Measurements from ENCODE around the gene KDM4B. TPM values are rescaled to one million over a fixed set of nuclear protein-coding genes. Genes with fewer than 3 reads are reported as not detected.
"Not testable (repeated sequence)": the region's sequence is repeated elsewhere in the genome, so short reads cannot be mapped to it uniquely, and the experiment has no call there.

The KDM4B gene
- total RNA-seq, 2 donors from 2014 or later, result 31.3 to 37.1 TPM

- ATAC-seq (replicated peaks in 1 of 2) (no peak), DNase-seq (peak; percentile 23 to 40)
- Mint-ChIP-seq H3K4me3 (peak overlapping the region; percentile 97), H3K27me3 (ENCODE audit: low read depth) (no peaks in the 10 kb centered on the region), H3K4me1 (ENCODE audit: low read depth) (peaks cover 56% of the 10 kb centered on the region), H3K36me3 (ENCODE audit: insufficient read depth in 2 of 2) (peaks cover 0 to 4% of the 10 kb centered on the region in 2 donors), H3K27ac (peak overlapping the region; percentile 12), H3K9me3 (no peaks in the 10 kb centered on the region)
These were observed 2.5 kb downstream of the KDM4B start for GRCh38 chr19:4971424-4971793.

- Mint-ChIP-seq H3K27me3 (ENCODE audit: low read depth) (no peaks in the 10 kb centered on the region), H3K4me1 (ENCODE audit: low read depth) (peaks cover 56% of the 10 kb centered on the region), H3K9me3 (no peaks in the 10 kb centered on the region), H3K4me3 (peak overlapping the region; percentile 36 to 97), H3K36me3 (ENCODE audit: insufficient read depth in 2 of 2) (peaks cover 0 to 4% of the 10 kb centered on the region in 2 donors), H3K27ac (no peak overlapping the region)
- ATAC-seq (replicated peaks in 1 of 2) (no peak), DNase-seq (no peak)
These were observed 3.0 kb downstream of the KDM4B start for GRCh38 chr19:4971816-4972495.

DNA sequence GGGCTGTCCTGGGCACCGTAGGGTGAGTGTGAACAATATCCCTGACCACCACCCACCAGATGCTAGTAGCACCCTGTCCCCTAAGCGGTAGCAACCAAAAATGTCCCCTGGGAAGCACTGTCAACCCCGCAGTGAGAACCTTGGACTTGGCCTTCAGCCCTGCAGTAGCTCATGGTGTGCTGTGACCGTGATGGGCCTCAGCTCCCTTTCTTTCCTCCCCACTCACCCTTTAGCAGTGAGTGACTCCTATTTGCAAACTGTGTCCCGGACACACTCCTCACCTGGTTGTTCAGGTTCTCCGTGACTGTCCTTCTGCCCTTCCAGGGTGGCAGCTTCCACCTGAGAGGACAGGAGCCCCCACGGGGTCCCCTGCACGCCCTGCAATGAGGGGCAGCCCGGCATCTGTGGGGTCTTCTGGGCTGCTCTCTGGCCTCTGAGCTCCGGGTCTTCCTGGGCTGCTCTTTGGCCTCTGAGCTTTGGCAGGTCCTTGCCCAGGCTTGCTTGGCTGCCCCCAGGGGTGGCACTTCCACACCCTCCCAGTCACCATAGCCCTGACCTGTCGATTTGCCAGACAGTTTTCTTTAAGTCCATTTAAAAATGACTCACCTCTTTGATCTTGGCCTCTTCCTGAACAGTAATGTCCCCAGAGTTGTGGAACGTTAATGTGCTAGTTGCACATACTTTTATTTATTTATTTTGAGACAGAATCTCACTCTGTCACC lies 3.8 kb downstream of the KDM4B start:
- no peak for ATAC-seq (replicated peaks in 1 of 2)
- Mint-ChIP-seq H3K4me1 (ENCODE audit: low read depth) (peaks cover 52% of the 10 kb centered on the region), H3K36me3 (ENCODE audit: insufficient read depth in 2 of 2) (peaks cover 0 to 5% of the 10 kb centered on the region in 2 donors), H3K27me3 (ENCODE audit: low read depth) (no peaks in the 10 kb centered on the region), H3K4me3 (peak overlapping the region in 1 of 2 donors; percentile 36), H3K27ac (no peak overlapping the region), H3K9me3 (no peaks in the 10 kb centered on the region)
- DNase-seq, result no peak

DNA sequence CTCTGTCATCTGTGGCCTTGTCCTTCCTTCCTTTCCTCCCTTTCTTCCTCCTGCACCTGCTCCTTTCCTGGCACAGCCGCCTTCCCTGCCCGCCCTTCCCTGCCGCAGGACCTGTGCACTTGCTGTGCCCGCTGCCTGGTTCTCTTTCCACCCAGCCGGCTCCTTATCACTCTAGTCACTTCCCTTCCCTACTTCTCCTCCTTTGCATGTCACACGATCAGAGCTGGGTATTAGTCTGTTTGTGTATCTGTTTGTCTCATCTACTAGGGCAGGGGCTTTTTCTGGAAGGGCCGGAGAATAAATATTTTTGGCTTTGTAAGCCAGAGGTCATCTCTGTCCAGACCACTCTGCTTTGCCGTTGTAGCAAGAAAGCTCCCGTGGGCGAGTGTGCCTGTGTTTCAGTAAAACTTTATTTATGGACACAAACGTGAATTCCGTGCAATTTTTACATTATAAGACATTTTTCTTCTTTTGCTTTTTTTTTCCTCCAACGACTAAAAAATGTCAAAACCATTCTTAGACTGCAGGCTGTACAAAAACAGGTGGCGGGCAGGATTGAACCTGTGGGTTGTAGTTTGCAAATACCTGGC lies 6.1 kb downstream of the KDM4B start:
- no peak overlapping the region for H3K27ac Mint-ChIP-seq
- ATAC-seq (replicated peaks in 1 of 2), result no peak
- no peak for DNase-seq
- peaks cover 37% of the 10 kb centered on the region for H3K4me1 Mint-ChIP-seq (ENCODE audit: low read depth)
- H3K4me3 Mint-ChIP-seq, result no peak overlapping the region
- no peaks in the 10 kb centered on the region for H3K9me3 Mint-ChIP-seq
- no peaks in the 10 kb centered on the region for H3K27me3 Mint-ChIP-seq (ENCODE audit: low read depth)
- H3K36me3 Mint-ChIP-seq (ENCODE audit: insufficient read depth in 2 of 2), result peaks cover 0 to 3% of the 10 kb centered on the region in 2 donors

GRCh38 chr19:4975601-4976000 lies 6.7 kb downstream of the KDM4B start:
- not testable (repeated sequence) for H3K9me3 Mint-ChIP-seq; H3K27ac Mint-ChIP-seq; DNase-seq; ATAC-seq (replicated peaks in 1 of 2); H3K27me3 Mint-ChIP-seq (ENCODE audit: low read depth); H3K36me3 Mint-ChIP-seq (ENCODE audit: insufficient read depth in 2 of 2); H3K4me3 Mint-ChIP-seq
- H3K4me1 Mint-ChIP-seq (ENCODE audit: low read depth), result peaks cover 31% of the 10 kb centered on the region

- ATAC-seq (replicated peaks in 1 of 2) (no peak), DNase-seq (no peak)
- Mint-ChIP-seq H3K4me1 (ENCODE audit: low read depth) (peaks cover 20% of the 10 kb centered on the region), H3K36me3 (ENCODE audit: insufficient read depth in 2 of 2) (peaks cover 0 to 1% of the 10 kb centered on the region in 2 donors), H3K27me3 (ENCODE audit: low read depth) (no peaks in the 10 kb centered on the region), H3K9me3 (no peaks in the 10 kb centered on the region), H3K4me3 (no peak overlapping the region), H3K27ac (no peak overlapping the region)
These were observed 7.7 kb downstream of the KDM4B start for GRCh38 chr19:4976401-4977298.

- H3K36me3 Mint-ChIP-seq (ENCODE audit: insufficient read depth in 2 of 2), result peaks cover 0 to 1% of the 10 kb centered on the region in 2 donors
- H3K27me3 Mint-ChIP-seq (ENCODE audit: low read depth), result no peaks in the 10 kb centered on the region
- no peak overlapping the region for H3K4me3 Mint-ChIP-seq
- no peak for DNase-seq
- H3K4me1 Mint-ChIP-seq (ENCODE audit: low read depth), result peaks cover 13% of the 10 kb centered on the region
- H3K27ac Mint-ChIP-seq, result no peak overlapping the region
- H3K9me3 Mint-ChIP-seq, result no peaks in the 10 kb centered on the region
- ATAC-seq (replicated peaks in 1 of 2), result no peak
These were observed 8.6 kb downstream of the KDM4B start for GRCh38 chr19:4977299-4978174.

- ATAC-seq (replicated peaks in 1 of 2) (peak in 1 of 2 donors; percentile 9), DNase-seq (no peak)
- H3K4me1 Mint-ChIP-seq (ENCODE audit: low read depth), result peaks cover 6% of the 10 kb centered on the region
- no peaks in the 10 kb centered on the region for H3K9me3 Mint-ChIP-seq
- H3K27me3 Mint-ChIP-seq (ENCODE audit: low read depth), result no peaks in the 10 kb centered on the region
- H3K27ac Mint-ChIP-seq, result no peak overlapping the region
- H3K36me3 Mint-ChIP-seq (ENCODE audit: insufficient read depth in 2 of 2), result peaks cover 0 to 1% of the 10 kb centered on the region in 2 donors
- no peak overlapping the region for H3K4me3 Mint-ChIP-seq
These were observed 10.4 kb downstream of the KDM4B start for GRCh38 chr19:4979211-4979807.

- H3K27ac Mint-ChIP-seq, result no peak overlapping the region
- H3K9me3 Mint-ChIP-seq, result no peaks in the 10 kb centered on the region
- ATAC-seq (replicated peaks in 1 of 2) (no peak), DNase-seq (no peak)
- H3K36me3 Mint-ChIP-seq (ENCODE audit: insufficient read depth in 2 of 2), result peaks cover 0 to 1% of the 10 kb centered on the region in 2 donors
- H3K4me1 Mint-ChIP-seq (ENCODE audit: low read depth), result peaks cover 1% of the 10 kb centered on the region
- no peaks in the 10 kb centered on the region for H3K27me3 Mint-ChIP-seq (ENCODE audit: low read depth)
- no peak overlapping the region for H3K4me3 Mint-ChIP-seq
These were observed 11.2 kb downstream of the KDM4B start for GRCh38 chr19:4980067-4980466.

DNA sequence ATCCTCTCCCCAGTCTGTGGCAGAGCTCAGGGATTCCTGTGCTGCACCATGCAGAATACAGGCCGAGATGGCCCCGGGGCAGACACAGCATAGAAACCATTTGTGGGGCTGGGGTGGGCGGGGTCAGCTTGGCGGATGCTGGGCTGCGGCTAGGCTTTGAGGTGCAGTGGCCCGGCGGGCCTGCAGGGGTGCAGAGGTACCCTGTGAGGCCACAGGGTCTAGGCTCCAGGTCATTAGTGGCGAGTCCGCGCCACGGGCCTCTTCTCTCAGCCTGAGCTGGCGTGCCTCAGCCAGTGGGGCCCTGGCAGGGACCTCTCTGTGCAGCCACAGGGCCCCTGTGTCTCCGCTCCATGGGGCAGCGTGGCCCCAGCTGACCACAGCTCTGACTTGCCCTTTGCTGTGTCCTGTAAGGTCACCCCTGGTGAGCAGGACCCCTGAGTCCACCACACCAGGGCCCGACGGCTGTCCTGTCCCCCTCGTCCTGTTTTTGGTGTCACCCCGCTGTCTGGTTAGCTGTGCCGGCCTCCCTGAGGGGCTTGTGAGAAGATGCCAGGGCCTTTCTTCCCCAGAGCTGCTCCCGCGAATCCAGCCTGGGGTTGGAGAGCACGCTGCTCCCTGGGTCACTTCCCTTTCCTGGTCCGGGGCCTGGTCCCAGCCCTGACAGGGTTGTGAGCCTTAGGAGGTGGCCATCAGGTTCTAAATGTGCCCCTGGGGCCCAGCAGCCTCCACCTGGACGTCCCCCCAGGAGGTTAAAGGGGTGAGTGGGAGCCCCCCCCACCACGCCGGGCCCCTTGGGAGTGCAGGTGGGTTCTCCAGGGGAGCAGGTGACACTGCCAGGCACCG lies 12.1 kb downstream of the KDM4B start:
- DNase-seq, result no peak
- no peak overlapping the region for H3K27ac Mint-ChIP-seq
- no peak overlapping the region for H3K4me3 Mint-ChIP-seq
- no peaks in the 10 kb centered on the region for H3K9me3 Mint-ChIP-seq
- peaks cover 0 to 1% of the 10 kb centered on the region in 2 donors for H3K36me3 Mint-ChIP-seq (ENCODE audit: insufficient read depth in 2 of 2)
- H3K4me1 Mint-ChIP-seq (ENCODE audit: low read depth), result peaks cover 4% of the 10 kb centered on the region
- peak in 1 of 2 donors; percentile 30 for ATAC-seq (replicated peaks in 1 of 2)
- H3K27me3 Mint-ChIP-seq (ENCODE audit: low read depth), result no peaks in the 10 kb centered on the region

- Mint-ChIP-seq H3K4me1 (ENCODE audit: low read depth) (peaks cover 4% of the 10 kb centered on the region), H3K36me3 (ENCODE audit: insufficient read depth in 2 of 2) (peaks cover 0 to 1% of the 10 kb centered on the region in 2 donors), H3K4me3 (no peak overlapping the region), H3K27ac (no peak overlapping the region), H3K27me3 (ENCODE audit: low read depth) (no peaks in the 10 kb centered on the region), H3K9me3 (no peaks in the 10 kb centered on the region)
- DNase-seq (no peak), ATAC-seq (replicated peaks in 1 of 2) (no peak)
These were observed 12.7 kb downstream of the KDM4B start for GRCh38 chr19:4981681-4981958.
